Measurements from ENCODE around the gene BCS1L.

- TF ChIP-seq CTCF (conservative IDR thresholded peaks at IDR 0.05; ENCODE audit: low read length) (no peak), EZH2phosphoT487 (IDR thresholded peaks at IDR 0.05; ENCODE audit: borderline replicate concordance) (no peak)
These were observed 14.4 kb upstream of the BCS1L start for GRCh38 chr2:218645126-218645525.
